ENCODE data around the gene MORC4. TPM values are rescaled to one million over a fixed set of nuclear protein-coding genes. Genes with fewer than 3 reads are reported as not detected.

MORC4 gene
- total RNA-seq = 10.8 TPM
- long read RNA-seq, transcript MORC4-202 (17 exons, 3,834 nt) = major isoform, 8 of 24 reads
- long read RNA-seq, partial matches to known transcripts = 9 of 24 reads
- long read RNA-seq, other reads (novel, unspliced or antisense) = 3 of 24 reads

DNA sequence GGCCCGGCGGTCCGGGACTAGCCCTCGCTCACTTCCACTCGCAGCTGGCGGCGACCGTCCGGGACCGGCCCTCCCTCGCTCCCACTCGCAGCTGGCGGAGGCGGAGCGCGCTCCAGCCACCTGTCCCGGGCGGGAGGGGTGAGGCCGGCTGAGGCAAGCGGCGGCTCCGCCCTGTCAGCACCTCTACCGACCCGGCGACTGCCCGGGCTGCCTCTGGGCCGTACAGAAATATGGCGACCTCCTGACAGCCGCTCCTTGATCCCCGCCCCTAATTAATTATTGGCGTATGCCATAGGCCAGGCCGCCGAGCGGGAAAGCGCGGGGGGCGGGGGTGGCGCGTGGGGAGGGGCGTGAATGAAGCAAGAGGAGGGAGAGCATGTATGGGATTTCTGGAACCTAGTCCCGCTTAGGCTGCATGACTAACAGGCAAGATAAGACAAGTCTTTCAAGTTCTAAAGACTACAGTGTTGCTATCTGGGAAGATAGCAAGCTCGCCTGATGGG lies at the start of gene MORC4:
TSS of gene MORC4 (minus strand) at position 200 of the 503 bp plus-strand sequence. CDS start 243 bp downstream, outside the sequence.
- Histone ChIP-seq H3K4me1 (no peaks in the 10 kb centered on the region), H3K9me3 (no peaks in the 10 kb centered on the region), H3K27ac (peak within 1 kb of the TSS; percentile 49), H3K4me3 (peak within 1 kb of the TSS; percentile 64), H3K36me3 (no peaks in the 10 kb centered on the region), H3K27me3 (ENCODE audit: low read depth) (no peaks in the 10 kb centered on the region)
- ATAC-seq (peak; percentile 96 to 97), DNase-seq (peak; percentile 82)
- intact Hi-C loops (cut with DNase I) = no loop called here
- TF ChIP-seq CTCF (IDR thresholded peaks at IDR 0.05) = no peak

DNA sequence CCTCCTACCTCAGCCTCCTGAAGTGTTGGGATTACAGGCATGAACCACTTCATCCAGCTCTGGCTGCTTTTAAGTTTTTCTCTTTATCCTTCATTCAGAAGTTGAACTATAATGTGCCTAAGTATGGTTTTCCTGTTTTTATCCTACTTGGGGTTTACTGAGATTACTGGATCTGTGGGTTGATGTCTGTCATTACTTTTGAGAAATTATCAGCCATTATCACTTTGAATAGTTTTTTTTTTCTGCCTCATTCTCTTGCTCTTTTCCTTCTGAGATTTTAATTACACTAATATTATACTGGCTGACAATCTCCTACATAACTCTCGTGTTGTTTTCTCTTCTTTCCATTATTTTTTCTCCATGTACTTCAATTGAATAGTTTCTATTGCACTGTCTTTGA lies 47.6 kb upstream of the MORC4 start:
- no peaks in the 10 kb centered on the region for H3K36me3 ChIP-seq
- intact Hi-C loops (cut with DNase I) = no loop called here
- H3K4me3 ChIP-seq = no peak overlapping the region
- DNase-seq = no peak
- ATAC-seq = no peak
- no peaks in the 10 kb centered on the region for H3K27me3 ChIP-seq (ENCODE audit: low read depth)
- no peak for TF ChIP-seq CTCF (IDR thresholded peaks at IDR 0.05)
- H3K9me3 ChIP-seq = no peaks in the 10 kb centered on the region
- no peaks in the 10 kb centered on the region for H3K4me1 ChIP-seq
- H3K27ac ChIP-seq = no peak overlapping the region

DNA sequence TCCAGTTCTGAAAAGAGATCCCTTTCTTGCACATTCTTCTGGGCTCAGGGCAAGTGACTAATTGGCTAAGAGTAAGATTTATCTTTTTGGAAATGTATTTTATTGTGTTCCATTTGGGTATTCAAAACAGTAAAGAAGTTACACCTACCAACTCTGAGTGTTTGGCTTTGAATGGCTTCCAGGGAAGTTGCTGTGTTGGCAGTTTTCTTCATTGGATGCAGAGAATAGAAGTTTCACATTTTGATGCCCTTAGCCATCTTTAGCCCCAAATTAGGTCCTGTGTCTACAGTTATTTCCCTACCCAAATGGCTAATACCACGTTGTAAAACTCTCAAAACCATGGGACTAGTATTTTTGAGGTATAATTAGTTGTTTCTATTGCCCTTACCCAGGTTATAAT lies 29.7 kb upstream of the MORC4 start:
- ATAC-seq = no peak
- H3K9me3 ChIP-seq = no peaks in the 10 kb centered on the region
- intact Hi-C loops (cut with DNase I) = no loop called here
- TF ChIP-seq CTCF (IDR thresholded peaks at IDR 0.05) = no peak
- H3K36me3 ChIP-seq = no peaks in the 10 kb centered on the region
- no peak overlapping the region for H3K4me3 ChIP-seq
- no peaks in the 10 kb centered on the region for H3K27me3 ChIP-seq (ENCODE audit: low read depth)
- no peak overlapping the region for H3K27ac ChIP-seq
- H3K4me1 ChIP-seq = no peaks in the 10 kb centered on the region
- no peak for DNase-seq

- ATAC-seq (peak in 1 of 2 donors; percentile 42), DNase-seq (no peak)
- TF ChIP-seq CTCF (IDR thresholded peaks at IDR 0.05) = peak; percentile 40
- no peak overlapping the region for H3K4me3 ChIP-seq
- no peaks in the 10 kb centered on the region for H3K36me3 ChIP-seq
- no peak overlapping the region for H3K27ac ChIP-seq
- no peaks in the 10 kb centered on the region for H3K9me3 ChIP-seq
- H3K4me1 ChIP-seq = no peaks in the 10 kb centered on the region
- intact Hi-C loops (cut with DNase I) = no loop called here
- H3K27me3 ChIP-seq (ENCODE audit: low read depth) = no peaks in the 10 kb centered on the region
Measured at GRCh38 chrX:107025545-107025944, 25.5 kb upstream of the MORC4 start.

DNA sequence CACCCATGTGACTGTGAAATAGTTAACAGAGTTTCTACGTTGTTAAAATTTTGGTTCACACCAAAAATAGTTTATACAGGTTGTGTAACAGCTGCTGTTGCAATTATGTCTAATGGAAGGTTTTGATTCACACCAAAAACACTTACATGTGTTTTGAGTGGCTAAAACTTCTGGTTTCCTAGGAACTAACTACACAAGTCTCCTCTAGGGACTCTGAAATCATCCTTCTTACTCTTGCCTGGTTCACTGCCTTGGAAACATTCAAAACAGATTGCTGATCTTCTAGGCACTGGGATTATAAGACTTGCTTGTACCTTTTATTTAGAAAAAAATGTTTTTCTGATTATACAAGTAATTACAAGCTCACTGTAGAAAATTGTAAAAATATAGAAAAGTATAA lies 14.9 kb upstream of the MORC4 start:
- peak in 1 of 2 donors; percentile 42 for ATAC-seq
- DNase-seq = no peak
- no peak for TF ChIP-seq CTCF (IDR thresholded peaks at IDR 0.05)
- Histone ChIP-seq H3K9me3 (no peaks in the 10 kb centered on the region), H3K27ac (no peak overlapping the region), H3K36me3 (no peaks in the 10 kb centered on the region), H3K27me3 (ENCODE audit: low read depth) (no peaks in the 10 kb centered on the region), H3K4me3 (no peak overlapping the region), H3K4me1 (no peaks in the 10 kb centered on the region)
- intact Hi-C loops (cut with DNase I) = no loop called here

Data from lower lobe of right lung (tissue), 2 donors.